Skeletal muscle satellite cell (primary cell): ENCODE measurements around the gene SCNM1. TPM values are rescaled to one million over a fixed set of nuclear protein-coding genes. Genes with fewer than 3 reads are reported as not detected.

ENCODE experiments used
- H3K27me3 ChIP-seq: 2 replicates; pipeline ENCODE4 v1.7.0; 2013; ENCODE audit warnings: low read length; ENCODE audit not compliant: control insufficient read depth, insufficient read depth
- H3K36me3 ChIP-seq: 2 replicates; pipeline ENCODE4 v1.7.0; 2013; ENCODE audit warnings: mild to moderate bottlenecking, control low read depth, low read length; ENCODE audit not compliant: insufficient read depth
- H3K4me1 ChIP-seq: 2 replicates; pipeline ENCODE4 v1.7.0; 2013; ENCODE audit warnings: low read length; ENCODE audit not compliant: control insufficient read depth, insufficient read depth
- H3K4me2 ChIP-seq: 2 replicates; pipeline ENCODE4 v1.7.0; 2013; ENCODE audit warnings: mild to moderate bottlenecking, low read length
- H3K4me3 ChIP-seq: 2 replicates; pipeline ENCODE4 v1.7.0; 2013; ENCODE audit warnings: low read length
- H3K9ac ChIP-seq: 2 replicates; pipeline ENCODE4 v1.7.0; 2013; ENCODE audit warnings: mild to moderate bottlenecking, low read depth, low read length, moderate library complexity
- H3K9me3 ChIP-seq: replicated peaks from 2 replicates; pipeline ENCODE4 v1.7.0; 2013; ENCODE audit warnings: mild to moderate bottlenecking, control low read depth, low read length
- total RNA-seq: library from RNA; depleted of rRNA; stranded (reverse); fragments of >200 nt; gene quantifications from 2 replicates; pipeline ENCODE4 v1.2.3, GENCODE V29; 2012; rRNA removed

SCNM1 gene
- 22.3 and 37.1 TPM in 2 replicates for total RNA-seq

GRCh38 chr1:151165738-151166504 lies at the start of gene SCNM1, which contains the start of gene LYSMD1:
Gene SCNM1 (plus strand): TSS chr1:151166144. CDS start chr1:151166153, 9 bp downstream.
Gene LYSMD1 (minus strand): TSS chr1:151165902. CDS start chr1:151165258, 644 bp downstream.
- H3K27me3 ChIP-seq, result no peaks in the 10 kb centered on the region
- H3K36me3 ChIP-seq, result peaks cover 35% of the 10 kb centered on the region
- H3K4me2 ChIP-seq, result peak within 1 kb of the TSS; percentile 96
- no peaks in the 10 kb centered on the region for H3K9me3 ChIP-seq
- H3K9ac ChIP-seq, result peak within 1 kb of the TSS; percentile 92
- H3K4me1 ChIP-seq, result peaks cover 20% of the 10 kb centered on the region
- H3K4me3 ChIP-seq, result peak within 1 kb of the TSS; percentile 91

- no peaks in the 10 kb centered on the region for H3K9me3 ChIP-seq
- H3K4me1 ChIP-seq, result no peaks in the 10 kb centered on the region
- H3K9ac ChIP-seq, result no peak overlapping the region
- no peaks in the 10 kb centered on the region for H3K27me3 ChIP-seq
- H3K4me2 ChIP-seq, result no peak overlapping the region
- no peaks in the 10 kb centered on the region for H3K36me3 ChIP-seq
- no peak overlapping the region for H3K4me3 ChIP-seq
Observed at GRCh38 chr1:151124763-151125403, 41.1 kb upstream of the SCNM1 start.

- H3K9me3 ChIP-seq, result no peaks in the 10 kb centered on the region
- no peak overlapping the region for H3K4me3 ChIP-seq
- H3K4me2 ChIP-seq, result no peak overlapping the region
- no peak overlapping the region for H3K9ac ChIP-seq
- H3K36me3 ChIP-seq, result no peaks in the 10 kb centered on the region
- no peaks in the 10 kb centered on the region for H3K4me1 ChIP-seq
- no peaks in the 10 kb centered on the region for H3K27me3 ChIP-seq
Observed at GRCh38 chr1:151128800-151129199, 37.1 kb upstream of the SCNM1 start.

- Histone ChIP-seq H3K9ac (no peak overlapping the region), H3K4me2 (no peak overlapping the region), H3K36me3 (no peaks in the 10 kb centered on the region), H3K4me1 (no peaks in the 10 kb centered on the region), H3K4me3 (no peak overlapping the region), H3K9me3 (no peaks in the 10 kb centered on the region), H3K27me3 (no peaks in the 10 kb centered on the region)
Observed at GRCh38 chr1:151130987-151131586, 34.9 kb upstream of the SCNM1 start.

GRCh38 chr1:151131701-151132334 lies 34.1 kb upstream of the SCNM1 start:
- Histone ChIP-seq H3K9ac (no peak overlapping the region), H3K4me3 (no peak overlapping the region), H3K36me3 (no peaks in the 10 kb centered on the region), H3K4me2 (no peak overlapping the region), H3K9me3 (no peaks in the 10 kb centered on the region), H3K4me1 (no peaks in the 10 kb centered on the region), H3K27me3 (no peaks in the 10 kb centered on the region)

GRCh38 chr1:151132335-151133017 lies 33.5 kb upstream of the SCNM1 start:
- H3K27me3 ChIP-seq, result no peaks in the 10 kb centered on the region
- H3K9ac ChIP-seq, result no peak overlapping the region
- no peak overlapping the region for H3K4me2 ChIP-seq
- H3K4me1 ChIP-seq, result no peaks in the 10 kb centered on the region
- no peaks in the 10 kb centered on the region for H3K36me3 ChIP-seq
- no peaks in the 10 kb centered on the region for H3K9me3 ChIP-seq
- no peak overlapping the region for H3K4me3 ChIP-seq

- Histone ChIP-seq H3K9ac (no peak overlapping the region), H3K4me3 (no peak overlapping the region), H3K4me1 (no peaks in the 10 kb centered on the region), H3K9me3 (no peaks in the 10 kb centered on the region), H3K36me3 (no peaks in the 10 kb centered on the region), H3K27me3 (no peaks in the 10 kb centered on the region), H3K4me2 (no peak overlapping the region)
Observed at GRCh38 chr1:151133018-151133806, 32.7 kb upstream of the SCNM1 start.

- no peaks in the 10 kb centered on the region for H3K9me3 ChIP-seq
- no peaks in the 10 kb centered on the region for H3K4me1 ChIP-seq
- no peaks in the 10 kb centered on the region for H3K27me3 ChIP-seq
- no peak overlapping the region for H3K9ac ChIP-seq
- H3K4me3 ChIP-seq, result no peak overlapping the region
- H3K36me3 ChIP-seq, result no peaks in the 10 kb centered on the region
- no peak overlapping the region for H3K4me2 ChIP-seq
Observed at GRCh38 chr1:151134396-151134795, 31.5 kb upstream of the SCNM1 start.

GRCh38 chr1:151134991-151135390 lies 31.0 kb upstream of the SCNM1 start:
- Histone ChIP-seq H3K9ac (no peak overlapping the region), H3K4me1 (no peaks in the 10 kb centered on the region), H3K4me3 (no peak overlapping the region)

GRCh38 chr1:151135433-151136385 lies 30.2 kb upstream of the SCNM1 start:
- H3K4me3 ChIP-seq, result no peak overlapping the region
- H3K9ac ChIP-seq, result no peak overlapping the region
- H3K27me3 ChIP-seq, result no peaks in the 10 kb centered on the region
- no peak overlapping the region for H3K4me2 ChIP-seq
- no peaks in the 10 kb centered on the region for H3K36me3 ChIP-seq
- H3K9me3 ChIP-seq, result no peaks in the 10 kb centered on the region
- no peaks in the 10 kb centered on the region for H3K4me1 ChIP-seq

More at GRCh38 chr1:151134991-151135390, 31.0 kb upstream of the SCNM1 start:
- H3K27me3 ChIP-seq, result no peaks in the 10 kb centered on the region
- H3K36me3 ChIP-seq, result no peaks in the 10 kb centered on the region
- H3K9me3 ChIP-seq, result no peaks in the 10 kb centered on the region
- no peak overlapping the region for H3K4me2 ChIP-seq
